ENCODE measurements around the gene GGCX. TPM values are rescaled to one million over a fixed set of nuclear protein-coding genes. Genes with fewer than 3 reads are reported as not detected.

GGCX gene
- total RNA-seq, 1 experiment from 2014 or later, result 60.5 TPM

GRCh38 chr2:85525029-85525428 is 36.3 kb downstream of the GGCX start:
- no peak for TF ChIP-seq CTCF (conservative IDR thresholded peaks at IDR 0.05; ENCODE audit: low read depth, low read length)
- no peak for TF ChIP-seq EZH2 (IDR thresholded peaks at IDR 0.05; ENCODE audit: borderline replicate concordance, low read depth, low read length, poor library complexity, severe bottlenecking)
- Histone ChIP-seq H3K4me1 (ENCODE audit: insufficient read depth, low read length, poor library complexity, severe bottlenecking) (peaks cover 12% of the 10 kb centered on the region), H3K4me3 (ENCODE audit: low read depth, low read length, poor library complexity, severe bottlenecking) (no peak overlapping the region), H3K36me3 (ENCODE audit: insufficient read depth, low read length, poor library complexity, severe bottlenecking) (no peaks in the 10 kb centered on the region), H3K9me3 (ENCODE audit: low read depth, low read length, poor library complexity, severe bottlenecking) (no peaks in the 10 kb centered on the region), H3K27me3 (replicated peaks; ENCODE audit: insufficient read depth, low read depth, low read length, poor library complexity) (no peaks in the 10 kb centered on the region), H3K27ac (ENCODE audit: low read depth, low read length, poor library complexity, severe bottlenecking) (no peak overlapping the region)
- no TSS peak for BruUV-seq (replicated peaks)
- DNase-seq (ENCODE audit: low spot score), result no peak
- ChIA-PET CTCF (no interaction called here), POLR2A (ENCODE audit: low non-redundant PET) (interaction anchor here (1.2 kb wide), 1 partner anchor 13 kb away, joined by 3 read pairs; no protein-coding TSS in a partner anchor)
- intact Hi-C loops (cut with micrococcal nuclease; ENCODE audit: unreplicated experiment), result no loop called here

GRCh38 chr2:85524336-85524908 is 36.9 kb downstream of the GGCX start:
- Histone ChIP-seq H3K9me3 (ENCODE audit: low read depth, low read length, poor library complexity, severe bottlenecking) (no peaks in the 10 kb centered on the region), H3K27ac (ENCODE audit: low read depth, low read length, poor library complexity, severe bottlenecking) (peak overlapping the region; percentile 35), H3K4me1 (ENCODE audit: insufficient read depth, low read length, poor library complexity, severe bottlenecking) (peaks cover 12% of the 10 kb centered on the region), H3K4me3 (ENCODE audit: low read depth, low read length, poor library complexity, severe bottlenecking) (no peak overlapping the region), H3K27me3 (replicated peaks; ENCODE audit: insufficient read depth, low read depth, low read length, poor library complexity) (no peaks in the 10 kb centered on the region), H3K36me3 (ENCODE audit: insufficient read depth, low read length, poor library complexity, severe bottlenecking) (no peaks in the 10 kb centered on the region)
- no peak for DNase-seq (ENCODE audit: low spot score)
- CTCF ChIA-PET, result no interaction called here
- POLR2A ChIA-PET (ENCODE audit: low non-redundant PET), result interaction anchor here (0.6 to 1.2 kb wide), 2 partner anchors 13 to 15 kb away, joined by 3 to 8 read pairs; partner anchors contain the start of gene MAT2A
- no TSS peak for BruUV-seq (replicated peaks)
- no peak for TF ChIP-seq CTCF (conservative IDR thresholded peaks at IDR 0.05; ENCODE audit: low read depth, low read length)
- TF ChIP-seq EZH2 (IDR thresholded peaks at IDR 0.05; ENCODE audit: borderline replicate concordance, low read depth, low read length, poor library complexity, severe bottlenecking), result no peak
- intact Hi-C loops (cut with micrococcal nuclease; ENCODE audit: unreplicated experiment), result no loop called here

- no peak overlapping the region for H3K4me3 ChIP-seq (ENCODE audit: low read depth, low read length, poor library complexity, severe bottlenecking)
- DNase-seq (ENCODE audit: low spot score), result peak; percentile 23
- peaks cover 12% of the 10 kb centered on the region for H3K4me1 ChIP-seq (ENCODE audit: insufficient read depth, low read length, poor library complexity, severe bottlenecking)
- no peak overlapping the region for H3K27ac ChIP-seq (ENCODE audit: low read depth, low read length, poor library complexity, severe bottlenecking)
- no peak for TF ChIP-seq CTCF (conservative IDR thresholded peaks at IDR 0.05; ENCODE audit: low read depth, low read length)
- TF ChIP-seq EZH2 (IDR thresholded peaks at IDR 0.05; ENCODE audit: borderline replicate concordance, low read depth, low read length, poor library complexity, severe bottlenecking), result no peak
- intact Hi-C loops (cut with micrococcal nuclease; ENCODE audit: unreplicated experiment), result no loop called here
- no peaks in the 10 kb centered on the region for H3K9me3 ChIP-seq (ENCODE audit: low read depth, low read length, poor library complexity, severe bottlenecking)
- H3K27me3 ChIP-seq (replicated peaks; ENCODE audit: insufficient read depth, low read depth, low read length, poor library complexity), result no peaks in the 10 kb centered on the region
- CTCF ChIA-PET, result no interaction called here
- no peaks in the 10 kb centered on the region for H3K36me3 ChIP-seq (ENCODE audit: insufficient read depth, low read length, poor library complexity, severe bottlenecking)
- BruUV-seq (replicated peaks), result no TSS peak
- POLR2A ChIA-PET (ENCODE audit: low non-redundant PET), result interaction anchor here (0.6 to 1.2 kb wide), 2 partner anchors 12 to 15 kb away, joined by 3 to 8 read pairs; partner anchors contain the start of gene MAT2A
Measured at GRCh38 chr2:85523903-85524335, 37.4 kb downstream of the GGCX start.
